COLO668 (cell line): ENCODE measurements around the gene NDUFA12.

Experiments used
- DNase-seq: peaks from one replicate; lab custom pipeline; 2025; ENCODE audit not compliant: unreplicated experiment; lab: John Stamatoyannopoulos, UW

Gene NDUFA12

DNA sequence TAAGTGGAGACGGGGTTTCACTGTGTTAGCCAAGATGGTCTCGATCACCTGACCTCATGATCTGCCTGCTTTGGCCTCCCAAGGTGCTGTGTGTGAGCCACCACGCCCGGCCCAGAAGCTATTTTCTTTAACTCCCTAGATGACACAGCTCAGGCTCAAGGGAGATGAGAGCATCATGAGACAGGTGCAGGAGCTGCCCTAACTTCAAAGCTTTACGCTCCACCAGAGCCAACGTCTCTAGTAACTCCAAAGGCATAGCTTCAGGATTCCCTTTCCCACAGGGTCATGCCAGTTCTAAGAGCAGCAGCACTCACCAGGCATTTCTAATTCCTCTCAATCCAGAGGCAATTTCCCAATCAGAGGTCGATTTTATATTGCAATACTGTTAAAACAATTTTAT, 21.0 kb downstream of the NDUFA12 start:
- no peak for DNase-seq

- DNase-seq = no peak
These were observed 22.9 kb downstream of the NDUFA12 start for GRCh38 chr12:94980577-94980976.

DNA sequence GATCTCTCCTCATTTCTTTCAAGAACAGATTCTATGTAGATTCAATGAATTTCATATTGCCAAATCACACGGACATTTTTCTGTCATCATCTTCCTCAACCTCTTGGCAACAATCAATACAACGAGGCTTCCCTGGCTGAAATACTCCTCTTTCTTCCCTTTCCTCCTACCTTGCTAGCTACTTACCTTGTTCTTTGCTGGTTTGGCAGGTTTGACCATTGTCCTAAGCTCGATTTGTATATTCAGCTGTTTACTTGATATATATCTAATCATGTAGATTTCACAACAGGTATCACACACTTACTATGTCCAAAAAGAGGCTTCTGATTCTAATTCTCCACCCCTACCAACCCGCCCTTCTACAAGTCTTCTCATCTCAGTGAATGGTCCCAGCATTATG, 23.6 kb downstream of the NDUFA12 start:
- DNase-seq = no peak

DNA sequence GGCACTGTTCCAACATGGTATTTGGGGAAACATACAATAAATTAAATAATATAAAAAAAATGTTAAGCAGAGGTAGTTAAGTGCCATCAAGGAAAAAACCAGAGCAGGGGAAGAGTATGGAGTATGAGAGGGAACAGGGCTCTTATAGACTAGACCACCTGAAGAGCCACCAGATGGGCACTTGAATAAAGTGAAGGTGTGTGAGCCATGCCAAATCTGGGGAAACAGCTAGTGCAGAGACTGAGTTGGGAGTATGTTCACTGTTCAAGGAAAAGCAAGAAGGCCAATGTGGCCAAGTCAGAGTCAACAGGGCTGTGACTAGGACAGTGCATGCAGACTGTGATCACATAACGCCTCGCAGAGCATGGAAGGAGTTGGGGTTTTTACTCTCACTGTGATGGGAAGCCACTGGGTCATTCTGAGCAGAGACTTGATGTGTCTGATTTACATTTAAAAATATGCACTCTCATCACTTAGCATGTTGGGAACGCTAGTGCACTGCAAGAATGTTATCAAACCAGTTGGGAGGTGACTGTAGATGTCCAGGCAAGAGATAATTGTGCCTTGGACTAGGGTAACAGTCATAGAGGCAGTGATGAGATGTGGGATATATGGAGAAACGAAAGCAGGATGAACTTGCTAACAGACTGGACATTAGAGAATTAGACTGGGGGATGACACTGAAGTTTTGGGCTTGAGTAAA, 25.6 kb downstream of the NDUFA12 start:
- no peak for DNase-seq

DNA sequence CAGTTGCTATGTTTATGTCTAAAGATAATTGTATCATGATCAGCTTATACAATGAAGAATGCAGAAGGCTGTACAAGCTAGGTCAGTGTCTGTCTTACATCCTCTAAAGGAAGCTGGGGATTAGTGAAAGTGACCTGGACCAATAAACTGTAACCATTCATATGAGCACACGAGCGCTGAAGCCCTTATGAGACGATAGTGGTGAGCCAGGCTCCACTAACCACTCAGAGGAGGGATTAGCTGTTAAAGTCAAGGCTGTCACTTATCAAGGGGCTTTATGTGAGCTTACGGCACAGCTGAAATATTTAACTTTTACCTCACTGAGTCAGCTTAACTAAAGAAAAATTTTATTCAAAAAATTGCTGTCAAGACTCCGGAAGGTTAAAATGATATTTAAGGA, 30.3 kb downstream of the NDUFA12 start:
- no peak for DNase-seq

- DNase-seq = no peak
These were observed 30.7 kb downstream of the NDUFA12 start for GRCh38 chr12:94972795-94973194.

GRCh38 chr12:94971923-94972322, 31.6 kb downstream of the NDUFA12 start:
- no peak for DNase-seq

GRCh38 chr12:94970560-94970959, 32.9 kb downstream of the NDUFA12 start:
- no peak for DNase-seq

DNA sequence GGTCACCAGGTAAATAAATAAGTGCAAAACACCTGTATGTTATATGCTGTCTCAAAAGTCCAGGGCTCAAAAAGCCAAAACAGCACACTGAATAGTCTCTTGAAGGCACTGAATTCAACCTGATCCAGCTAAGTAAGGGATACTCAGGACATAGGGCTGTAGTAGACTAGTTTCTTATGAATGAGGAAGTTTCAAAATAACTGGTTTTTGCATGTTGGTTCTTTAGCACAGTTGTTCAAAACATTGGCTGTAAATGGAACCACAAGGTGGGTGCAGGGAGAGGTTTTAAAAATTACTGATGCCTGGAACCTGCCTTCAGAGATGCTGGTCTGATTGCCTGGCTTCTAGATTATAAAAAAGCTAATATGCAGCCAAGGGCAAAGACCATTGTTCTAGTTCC, 34.1 kb downstream of the NDUFA12 start:
- DNase-seq = no peak

DNA sequence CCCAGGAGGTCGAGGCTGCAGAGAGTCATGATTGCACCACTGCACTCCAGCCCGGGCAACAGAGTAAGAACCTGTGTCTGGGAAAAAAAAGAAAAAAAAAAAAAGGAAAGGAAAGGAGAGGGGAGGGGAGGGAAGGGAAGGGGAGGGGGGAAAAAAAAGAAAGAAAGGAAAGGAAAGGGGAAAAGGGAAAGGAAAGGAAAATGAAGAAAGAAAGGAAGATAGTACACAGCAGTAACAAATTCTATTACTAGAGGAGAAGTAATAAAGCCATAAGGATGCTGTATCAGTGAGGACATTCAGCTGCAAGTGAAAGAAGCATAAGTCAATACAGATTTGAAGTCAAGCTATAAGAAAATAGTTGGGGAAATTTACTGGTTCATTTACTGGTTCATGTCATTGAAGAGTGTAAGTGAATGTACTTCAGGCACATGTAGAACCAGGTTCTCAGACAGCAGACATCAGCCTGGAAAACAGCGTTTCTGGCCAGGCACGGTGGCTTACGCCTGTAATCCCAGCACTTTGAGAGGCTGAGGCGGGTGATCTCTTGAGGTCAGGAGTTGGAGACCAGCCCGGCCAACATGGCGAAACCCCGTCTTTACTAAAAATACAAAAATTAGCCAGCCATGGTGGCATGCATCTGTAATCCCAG, 37.4 kb downstream of the NDUFA12 start:
- DNase-seq = no peak

DNA sequence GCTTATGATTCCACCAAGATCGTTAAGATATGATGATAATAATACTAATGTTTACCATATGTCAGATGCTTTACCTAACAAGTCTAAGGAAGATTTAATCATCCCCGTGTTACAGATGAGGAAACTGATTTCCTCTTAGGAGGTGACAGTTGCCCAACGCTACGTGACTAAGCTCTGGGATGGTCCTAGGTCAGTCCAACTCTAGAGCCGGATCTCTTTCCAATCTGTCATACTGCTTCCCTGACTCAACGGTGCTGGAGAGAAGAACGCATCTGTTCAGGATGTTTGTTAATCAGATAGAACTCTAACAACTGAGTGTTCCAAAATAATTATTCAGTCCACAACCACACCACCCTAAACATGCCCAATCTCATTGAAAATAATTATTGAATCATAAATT, 39.8 kb downstream of the NDUFA12 start:
- no peak for DNase-seq

GRCh38 chr12:94962670-94963069, 40.8 kb downstream of the NDUFA12 start:
- DNase-seq = no peak

DNA sequence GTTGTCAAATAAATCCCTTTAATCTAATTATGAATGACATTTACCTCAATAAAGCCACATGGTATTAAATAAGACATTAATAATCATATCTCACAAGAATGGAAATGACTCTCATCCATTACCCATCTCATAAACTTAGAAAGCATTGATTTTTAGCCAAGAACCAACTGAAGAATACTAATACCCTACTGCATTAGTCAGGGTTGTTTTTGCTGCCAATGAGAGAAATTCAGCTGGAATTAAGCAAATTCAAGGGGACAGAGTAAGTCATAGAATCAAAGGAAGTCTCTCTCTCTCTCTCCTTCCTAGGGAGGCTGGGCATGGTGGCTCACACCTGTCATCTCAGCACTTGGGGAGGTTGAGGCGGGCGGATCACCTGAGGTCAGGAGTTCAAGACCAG, 41.6 kb downstream of the NDUFA12 start:
- no peak for DNase-seq

DNA sequence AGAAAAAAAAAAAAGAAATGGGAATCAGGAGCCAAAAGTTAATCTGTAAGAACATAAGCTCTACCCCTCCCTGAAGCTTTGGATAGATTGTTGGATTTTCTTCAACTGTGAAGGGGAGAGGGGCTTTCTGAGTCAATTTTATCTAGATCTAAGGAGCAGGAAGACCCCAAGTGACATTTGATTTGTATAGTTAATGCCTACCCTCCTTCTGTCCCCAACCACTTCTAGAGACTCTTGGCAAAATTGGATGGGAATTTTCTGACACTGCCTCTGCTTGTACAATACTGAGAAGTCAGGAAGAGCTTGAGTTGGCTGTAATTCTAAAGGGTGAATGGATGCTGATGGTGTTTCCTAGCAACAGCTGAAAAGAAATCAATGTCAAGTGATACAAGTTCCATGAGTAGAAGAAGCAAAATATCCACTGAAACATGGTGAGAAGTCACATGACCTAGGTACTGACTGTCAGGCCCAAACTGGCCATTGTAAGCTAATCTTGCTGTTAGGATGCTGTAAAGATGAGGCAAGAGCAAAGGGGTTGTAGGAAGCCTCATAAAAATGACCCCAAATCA, 42.2 kb downstream of the NDUFA12 start:
- DNase-seq = no peak

DNA sequence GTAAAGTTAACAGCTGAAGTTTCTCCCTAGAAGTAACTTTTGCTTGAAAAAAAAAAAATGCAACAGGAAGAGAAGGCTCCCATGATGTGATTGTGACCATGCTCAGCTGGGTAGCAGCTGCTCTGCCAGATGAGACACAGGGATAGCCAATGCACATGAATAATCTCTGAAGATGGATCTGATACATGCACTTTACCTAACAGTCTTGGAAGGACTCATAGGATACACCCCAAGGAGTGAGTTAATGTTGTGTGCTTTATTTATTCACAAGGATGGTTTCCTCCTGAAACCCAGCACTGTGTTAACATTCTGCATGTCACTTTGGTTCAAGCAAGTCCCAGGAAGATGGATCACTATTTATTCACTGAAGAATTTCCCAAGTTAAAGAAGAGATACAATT, 46.5 kb downstream of the NDUFA12 start:
- no peak for DNase-seq

DNA sequence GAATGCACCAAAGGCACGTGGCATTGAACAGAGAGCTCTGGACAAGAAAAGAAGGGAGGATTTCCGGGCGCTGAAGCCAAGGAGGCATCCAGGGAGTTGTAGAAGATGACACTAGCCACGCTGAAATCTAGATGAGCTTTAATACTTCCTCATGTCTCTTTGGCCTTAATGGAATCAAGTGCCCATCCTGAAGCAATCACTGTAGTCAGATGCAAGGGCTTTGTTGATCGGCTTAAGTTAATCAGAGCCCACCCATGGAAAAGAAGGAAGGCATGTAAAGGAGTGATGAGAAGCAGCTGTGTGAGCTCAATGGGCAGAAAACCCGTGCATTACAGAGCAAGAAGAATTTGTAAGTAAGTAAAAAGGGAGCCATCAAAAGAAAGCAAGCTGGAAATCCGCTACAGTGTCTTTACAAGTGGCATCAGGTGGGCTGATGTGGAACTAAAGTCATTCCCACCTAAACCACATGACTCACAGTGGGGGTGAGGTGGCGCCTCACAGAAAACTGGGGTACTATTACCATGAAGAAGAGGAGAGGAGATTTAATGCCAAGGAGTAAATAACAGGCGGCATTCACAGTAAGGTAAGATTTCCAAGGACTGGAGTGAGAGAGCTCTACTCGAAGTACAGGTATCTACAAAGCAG, 48.4 kb downstream of the NDUFA12 start:
- DNase-seq = no peak

DNA sequence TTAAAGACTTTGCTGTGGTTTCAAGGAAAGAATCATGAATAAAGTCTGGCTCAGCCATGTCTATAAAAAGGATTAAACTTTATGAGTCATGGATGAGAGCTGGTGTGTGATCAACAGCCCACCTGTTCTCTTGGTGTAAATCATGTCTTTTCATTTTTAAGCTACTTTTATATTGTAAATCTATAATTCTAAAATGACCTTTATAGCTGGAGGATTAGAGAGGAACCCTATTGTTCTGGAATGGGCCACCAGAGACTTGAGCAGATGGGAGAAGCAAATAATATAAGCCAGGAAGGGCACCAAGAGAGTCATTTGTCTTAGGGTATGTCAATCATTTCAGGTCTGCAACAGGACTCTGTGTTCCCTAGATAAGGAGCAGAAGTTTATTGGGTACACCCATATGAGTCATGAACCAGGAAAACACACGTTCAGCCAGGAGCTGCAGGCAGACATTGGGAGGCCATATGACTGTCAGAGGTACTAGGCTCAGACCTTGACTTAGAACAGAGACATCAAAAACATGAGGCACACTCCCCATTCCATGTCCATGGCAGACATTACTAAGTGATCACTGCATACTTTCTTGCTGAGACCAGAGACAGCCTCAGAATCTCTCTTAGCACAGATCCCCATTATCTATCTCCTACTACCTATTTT, 49.3 kb downstream of the NDUFA12 start:
- no peak for DNase-seq

DNA sequence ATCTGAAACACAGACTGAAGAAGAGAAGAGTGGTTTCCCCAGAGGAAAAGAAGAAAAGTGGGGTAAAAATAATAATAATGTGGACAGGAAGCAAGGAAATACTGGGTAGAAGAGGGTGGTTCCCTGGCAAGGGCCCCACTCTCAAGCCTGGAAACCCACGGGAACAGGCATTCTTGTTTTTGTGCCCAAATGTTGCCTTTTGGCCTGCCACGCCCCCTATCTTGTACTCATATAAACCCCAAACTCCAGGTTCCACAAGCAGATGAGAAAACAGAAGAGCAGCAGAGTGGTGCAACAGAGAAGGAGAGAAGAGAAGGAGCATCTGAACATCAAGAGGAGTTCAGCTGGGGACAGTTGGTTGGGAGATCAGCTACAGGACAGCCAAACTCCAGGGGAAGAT, 51.2 kb downstream of the NDUFA12 start:
- DNase-seq = no peak

DNA sequence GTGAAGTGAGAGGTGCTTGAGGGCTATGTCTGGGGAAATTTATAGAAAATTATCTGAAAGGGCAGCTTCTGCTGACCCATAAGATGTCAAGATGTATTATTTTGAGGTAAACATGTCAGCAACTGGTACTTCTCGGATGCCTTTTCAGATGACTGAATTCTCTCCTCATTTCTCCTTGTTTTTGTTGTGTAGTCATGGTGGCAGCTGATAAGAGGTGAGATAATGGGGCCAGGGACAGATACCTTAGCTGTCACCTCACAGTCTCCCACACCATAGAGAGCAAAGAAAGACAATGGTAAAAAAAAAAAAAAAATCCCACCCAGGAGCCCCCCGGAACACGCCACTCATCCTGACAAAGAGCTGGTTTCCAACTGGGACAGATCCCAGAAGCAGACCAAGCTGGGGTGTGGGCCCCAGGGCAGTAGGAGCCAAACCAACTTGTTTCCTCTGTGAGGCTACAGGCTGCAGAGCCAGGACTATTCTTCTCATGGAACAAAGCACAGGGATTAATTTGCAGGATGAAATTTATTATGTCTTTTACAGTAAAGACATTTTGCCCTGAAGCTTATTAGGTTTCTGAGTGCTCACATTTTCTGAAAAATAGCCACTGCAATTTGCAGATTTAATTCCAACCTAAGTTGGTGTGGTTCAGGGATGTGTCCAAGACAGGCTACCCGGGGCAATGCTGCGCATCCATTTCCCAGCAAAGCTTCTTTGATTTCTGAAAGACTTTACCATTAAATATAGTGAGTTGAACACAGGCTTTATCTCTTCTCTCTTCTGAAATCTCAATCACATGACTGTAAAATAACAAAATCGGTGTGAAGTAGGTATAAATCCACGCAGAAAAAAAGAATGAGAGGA, 52.2 kb downstream of the NDUFA12 start:
- DNase-seq = no peak

GRCh38 chr12:94948232-94948810, 55.2 kb downstream of the NDUFA12 start:
- no peak for DNase-seq
